ENCODE measurements around the gene ADRA2B. TPM values are rescaled to one million over a fixed set of nuclear protein-coding genes. Genes with fewer than 3 reads are reported as not detected.
A peak's percentile ranks its signal among the peaks of the same experiment; 100 is the strongest.

ADRA2B gene
- total RNA-seq, 1 experiment from 2014 or later = 2.7 TPM

- peaks cover 0 to 4% (median 0%) of the 10 kb centered on the region in 3 experiments; a peak in 2 of 7 replicates for H3K36me3 Mint-ChIP-seq (ENCODE audit: insufficient read depth in 1 of 3, low read depth in 3 of 3)
- H3K27me3 Mint-ChIP-seq (ENCODE audit: low read depth) = peaks cover under 1% of the 10 kb centered on the region
- DNase-seq = peak; percentile 22
- Histone ChIP-seq H2BK15ac (ENCODE audit: low read depth, low read length) (no peak overlapping the region), H4K91ac (ENCODE audit: insufficient read length, low read depth, low read length) (no peak overlapping the region), H3K23ac (ENCODE audit: insufficient read length, low read depth, low read length) (no peak overlapping the region), H3K4ac (ENCODE audit: low read depth, low read length) (no peak overlapping the region), H3K23me2 (ENCODE audit: insufficient read length, low read depth, low read length, poor library complexity, severe bottlenecking) (no peaks in the 10 kb centered on the region), H2BK5ac (ENCODE audit: insufficient read length, low read length) (no peak overlapping the region), H2BK120ac (ENCODE audit: low read depth, low read length, poor library complexity, severe bottlenecking) (no peak overlapping the region), H3K4me2 (ENCODE audit: insufficient read depth, insufficient read length, low read length) (no peak overlapping the region), H3K56ac (ENCODE audit: insufficient read length, low read depth, low read length) (no peak overlapping the region), H4K8ac (replicated peaks; ENCODE audit: insufficient read length, low read depth, low read length) (no peak overlapping the region), H3K79me2 (ENCODE audit: insufficient read depth, low read length) (no peaks in the 10 kb centered on the region), H3T11ph (ENCODE audit: low read length) (no peak overlapping the region), H3K14ac (ENCODE audit: insufficient read depth, low read length) (no peak overlapping the region), H3K4me1 (ENCODE audit: insufficient read depth, low read length) (no peaks in the 10 kb centered on the region; the same call in 1 of the 2 replicates), H3K9me3 (ENCODE audit: control insufficient read depth, low read depth, low read length) (no peaks in the 10 kb centered on the region), H4K20me1 (ENCODE audit: control insufficient read depth, insufficient read depth, insufficient read length) (no peaks in the 10 kb centered on the region), H3K18ac (ENCODE audit: insufficient read length, low read depth, low read length) (peak overlapping the region; percentile 38), H3K27ac (ENCODE audit: insufficient read length, low read depth, low read length) (no peak overlapping the region), H2BK12ac (ENCODE audit: insufficient read length, low read depth, low read length) (no peak overlapping the region), H3K79me1 (ENCODE audit: insufficient read depth, low read depth, low read length, poor library complexity, severe bottlenecking) (no peaks in the 10 kb centered on the region), H2AK5ac (ENCODE audit: insufficient read length, low read length) (no peak overlapping the region), H3K9ac (ENCODE audit: extremely low read depth, insufficient read length, low read length) (no peak overlapping the region), H3K27me3 (ENCODE audit: insufficient read depth, low read length) (no peaks in the 10 kb centered on the region), H2AFZ (ENCODE audit: low read length) (no peak overlapping the region), H4K5ac (ENCODE audit: insufficient read length, low read depth, low read length) (no peak overlapping the region), H2BK20ac (ENCODE audit: low read depth, low read length, poor library complexity, severe bottlenecking) (no peak overlapping the region)
- WGBS (ENCODE audit: extremely low coverage, insufficient read length, low lambda C conversion rate) = no CpG with 5 or more reads among the region's 7 CpGs
- peaks cover 24 to 43% of the 10 kb centered on the region in 2 experiments for H3K4me1 Mint-ChIP-seq
- H3K4me3 Mint-ChIP-seq = peak overlapping the region in 1 of 2 experiments; percentile 54; a peak in 1 of 5 replicates
- 0 out of 5 replicates have a peak, but pooled peaks cover 0 to 3% of the 10 kb centered on the region in 2 experiments for H3K9me3 Mint-ChIP-seq
- no peak for TF ChIP-seq CTCF (conservative IDR thresholded peaks at IDR 0.05)
- peak overlapping the region in 1 of 3 experiments; percentile 64; a peak in 2 of 7 replicates for H3K27ac Mint-ChIP-seq
Measured at GRCh38 chr2:96153291-96153713, 36.9 kb upstream of the ADRA2B start.

All from H9 (cell line).